DND-41 (cell line): Measurements from ENCODE around the gene TMEM131L.

Experiments
- ATAC-seq: fragments of 200-7000 bp; cut with Tn5 transposase; 3 replicates; pipeline ENCODE4 v1.9.1; 2021; ENCODE audit warnings: low read depth; ENCODE audit not compliant: insufficient read depth
- DNase-seq: peaks from one replicate; pipeline ENCODE4 v3.0.0-alpha.2; 2020
- H2AFZ ChIP-seq: 2 replicates; pipeline ENCODE4 v1.6.0; 2012; ENCODE audit warnings: low read depth, low read length
- H3K27ac ChIP-seq: 2 replicates; pipeline ENCODE4 v1.5.1; 2012; ENCODE audit warnings: low read length, inconsistent platforms
- H3K27me3 ChIP-seq: fragments of 200-600 bp; sonication (generic); 2 replicates; pipeline ENCODE4 v1.6.0; 2012; ENCODE audit warnings: low read length, mild to moderate bottlenecking, inconsistent platforms; ENCODE audit not compliant: insufficient read depth, poor library complexity
- H3K36me3 ChIP-seq: 2 replicates; pipeline ENCODE4 v1.5.1; 2012; ENCODE audit warnings: low read length, inconsistent platforms; ENCODE audit not compliant: insufficient read depth
- H3K4me1 ChIP-seq: 2 replicates; pipeline ENCODE4 v1.5.1; 2012; ENCODE audit warnings: mild to moderate bottlenecking, low read length; ENCODE audit not compliant: insufficient read depth
- H3K4me2 ChIP-seq: 2 replicates; pipeline ENCODE4 v1.6.0; 2012; ENCODE audit warnings: mild to moderate bottlenecking, moderate library complexity, low read length, inconsistent platforms; ENCODE audit not compliant: insufficient read depth
- H3K4me3 ChIP-seq, 2 experiments: fragments of 200-600 bp in 1 of 2; shearing (Covaris generic) in 1 of 2; 2 replicates each; pipeline ENCODE4 v1.5.1; 2012 to 2016; ENCODE audit warnings: inconsistent platforms in 2 of 2, low read length in 2 of 2, mild to moderate bottlenecking in 2 of 2, low read depth in 1 of 2, moderate library complexity in 1 of 2
- H3K79me2 ChIP-seq: 2 replicates; pipeline ENCODE4 v1.6.0; 2012; ENCODE audit warnings: low read length, inconsistent platforms; ENCODE audit not compliant: insufficient read depth
- H3K9ac ChIP-seq: 2 replicates; pipeline ENCODE4 v1.6.0; 2012; ENCODE audit warnings: low read depth, mild to moderate bottlenecking, inconsistent platforms, low read length, moderate library complexity
- H3K9me3 ChIP-seq: 2 replicates; pipeline ENCODE4 v1.5.1; 2012; ENCODE audit warnings: low read length, moderate library complexity, mild to moderate bottlenecking, inconsistent platforms; ENCODE audit not compliant: insufficient read depth, severe bottlenecking
- H4K20me1 ChIP-seq: 2 replicates; pipeline ENCODE4 v1.6.0; 2012; ENCODE audit warnings: low read length; ENCODE audit not compliant: insufficient read depth
- EZH2 ChIP-seq: IDR thresholded peaks from 3 replicates; pipeline ENCODE4 v1.6.1; 2012; ENCODE audit warnings: borderline replicate concordance, low read depth, mild to moderate bottlenecking, moderate library complexity, low read length, inconsistent platforms; ENCODE audit not compliant: severe bottlenecking
- TF ChIP-seq, protein P1 (sequence below): IDR thresholded peaks from 2 replicates; pipeline ENCODE4 v1.5.1; 2012; ENCODE audit warnings: borderline replicate concordance, low read length, moderate library complexity, mild to moderate bottlenecking; ENCODE audit not compliant: poor library complexity, severe bottlenecking; ENCODE audit errors: extremely low read depth

Gene TMEM131L

DNA sequence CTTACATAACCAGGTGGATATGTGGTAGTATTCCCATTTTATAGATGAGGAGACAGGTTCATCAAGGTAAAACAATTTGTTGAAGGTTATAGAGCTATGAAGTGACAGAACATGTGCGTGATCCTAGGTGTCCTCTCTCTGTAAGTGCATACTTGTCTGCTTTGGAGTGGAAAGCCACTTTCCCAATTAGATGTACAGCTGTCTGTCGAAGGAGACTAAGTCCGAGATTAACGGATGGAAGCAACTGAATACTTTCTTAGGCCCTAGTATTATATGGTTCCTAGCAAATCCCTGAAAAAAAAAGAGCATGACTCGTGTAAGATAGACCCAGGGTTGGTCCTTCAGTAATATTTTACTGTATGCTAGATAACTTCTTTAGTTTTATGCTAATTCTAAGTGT lies 19.7 kb downstream of the TMEM131L start:
- Histone ChIP-seq H3K4me3 (no peak overlapping the region), H3K36me3 (peaks cover 88% of the 10 kb centered on the region), H3K79me2 (peaks cover 99% of the 10 kb centered on the region), H4K20me1 (peaks cover 88% of the 10 kb centered on the region), H3K27ac (peak overlapping the region; percentile 37), H2AFZ (no peak overlapping the region), H3K4me1 (peaks cover 87% of the 10 kb centered on the region), H3K4me2 (peak overlapping the region; percentile 13), H3K9me3 (no peaks in the 10 kb centered on the region), H3K9ac (no peak overlapping the region), H3K27me3 (no peaks in the 10 kb centered on the region)
- DNase-seq (no peak), ATAC-seq (no peak)
- TF ChIP-seq EZH2 = no peak
- TF ChIP-seq, protein P1, sequence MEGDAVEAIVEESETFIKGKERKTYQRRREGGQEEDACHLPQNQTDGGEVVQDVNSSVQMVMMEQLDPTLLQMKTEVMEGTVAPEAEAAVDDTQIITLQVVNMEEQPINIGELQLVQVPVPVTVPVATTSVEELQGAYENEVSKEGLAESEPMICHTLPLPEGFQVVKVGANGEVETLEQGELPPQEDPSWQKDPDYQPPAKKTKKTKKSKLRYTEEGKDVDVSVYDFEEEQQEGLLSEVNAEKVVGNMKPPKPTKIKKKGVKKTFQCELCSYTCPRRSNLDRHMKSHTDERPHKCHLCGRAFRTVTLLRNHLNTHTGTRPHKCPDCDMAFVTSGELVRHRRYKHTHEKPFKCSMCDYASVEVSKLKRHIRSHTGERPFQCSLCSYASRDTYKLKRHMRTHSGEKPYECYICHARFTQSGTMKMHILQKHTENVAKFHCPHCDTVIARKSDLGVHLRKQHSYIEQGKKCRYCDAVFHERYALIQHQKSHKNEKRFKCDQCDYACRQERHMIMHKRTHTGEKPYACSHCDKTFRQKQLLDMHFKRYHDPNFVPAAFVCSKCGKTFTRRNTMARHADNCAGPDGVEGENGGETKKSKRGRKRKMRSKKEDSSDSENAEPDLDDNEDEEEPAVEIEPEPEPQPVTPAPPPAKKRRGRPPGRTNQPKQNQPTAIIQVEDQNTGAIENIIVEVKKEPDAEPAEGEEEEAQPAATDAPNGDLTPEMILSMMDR = no peak

DNA sequence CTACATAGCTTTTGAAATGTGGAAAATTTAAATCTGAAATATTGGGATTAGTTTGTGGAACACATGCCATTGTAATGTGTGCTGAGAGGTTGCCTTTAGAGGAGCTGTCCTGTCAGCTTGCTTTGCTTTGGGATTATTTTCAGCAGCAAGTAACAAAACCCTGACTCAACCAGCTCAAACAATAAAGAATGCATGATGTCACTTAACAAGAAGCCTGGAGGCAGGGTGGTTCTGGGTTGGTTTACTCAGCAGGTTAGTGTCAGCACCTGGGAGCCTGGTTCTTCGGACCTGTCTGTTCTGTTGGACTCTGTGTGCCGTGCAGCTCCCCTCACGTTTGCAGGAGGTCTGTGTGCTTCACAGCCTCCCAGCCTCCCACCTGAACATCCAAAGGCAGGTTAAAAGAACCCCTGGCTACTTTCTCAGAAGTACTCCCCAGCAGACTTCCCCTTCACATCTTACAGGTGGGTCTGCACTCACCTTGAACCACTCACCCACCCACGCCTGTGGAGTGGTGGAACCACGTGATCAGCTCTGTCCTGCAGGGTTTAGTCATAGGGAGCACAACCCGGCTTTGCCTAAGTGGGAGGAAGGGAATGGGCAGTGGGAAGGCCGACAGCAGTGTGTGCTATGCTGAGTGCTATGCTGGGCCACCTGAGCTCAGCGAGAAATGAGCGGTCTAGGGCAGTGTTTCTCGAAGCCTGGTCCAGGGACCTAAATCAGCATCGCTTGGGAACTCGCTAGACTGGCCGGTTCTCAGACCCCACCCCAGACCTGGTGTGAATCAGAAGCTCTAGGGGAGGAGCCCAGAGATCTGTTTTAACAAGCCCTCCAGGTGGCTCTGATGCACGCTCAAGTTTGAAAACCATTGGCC lies 20.4 kb downstream of the TMEM131L start:
- peak overlapping the region; percentile 37 for H3K27ac ChIP-seq
- H3K36me3 ChIP-seq = peaks cover 88% of the 10 kb centered on the region

DNA sequence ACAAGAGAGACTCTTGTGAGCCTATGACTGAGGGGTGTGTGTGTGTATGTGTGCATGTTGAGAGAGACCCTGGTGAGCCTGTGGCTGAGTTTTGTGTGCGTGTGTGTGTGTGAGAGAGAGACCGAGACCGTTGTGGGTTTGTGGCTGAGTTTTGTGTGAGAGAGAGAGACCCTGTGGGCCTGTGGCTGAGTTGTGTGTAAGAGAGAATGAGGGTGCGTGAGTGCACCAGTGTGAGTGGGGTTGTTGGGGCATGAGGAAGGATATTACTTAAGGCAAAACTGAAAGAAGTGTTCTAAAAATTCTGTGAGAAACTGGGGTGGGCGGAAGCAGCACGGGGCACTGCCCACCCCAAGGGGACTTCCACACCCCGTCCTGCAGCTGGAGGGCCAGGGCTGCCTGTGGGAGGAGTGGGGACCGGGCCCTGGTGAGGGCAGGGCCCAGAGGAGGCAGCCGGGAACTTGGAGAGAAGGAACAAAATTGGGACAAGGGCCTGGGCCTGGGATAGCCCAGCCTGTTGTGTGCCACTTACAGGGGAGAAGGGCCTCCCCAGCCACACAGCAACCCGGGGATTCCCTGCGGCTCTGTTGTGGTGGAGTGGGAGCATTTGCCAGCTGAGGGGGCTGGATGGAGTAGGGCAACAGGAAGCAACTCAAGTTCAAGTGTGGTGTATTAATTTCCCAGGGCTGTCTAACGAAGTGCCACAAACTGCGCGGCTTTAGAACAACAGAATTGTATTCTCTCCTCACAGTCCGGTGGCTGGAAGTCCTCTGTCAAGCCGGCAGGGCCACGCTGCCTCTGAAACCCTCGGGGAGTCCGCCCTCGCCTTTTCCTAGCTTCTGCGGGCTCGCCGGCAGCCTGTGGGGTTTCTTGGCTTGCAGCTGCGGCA lies 22.1 kb downstream of the TMEM131L start:
- H3K36me3 ChIP-seq = peaks cover 87% of the 10 kb centered on the region
- peaks cover 88% of the 10 kb centered on the region for H4K20me1 ChIP-seq
- DNase-seq (peak; percentile 87), ATAC-seq (peak; percentile 85)
- H3K4me3 ChIP-seq = no peak overlapping the region
- H3K27me3 ChIP-seq = no peaks in the 10 kb centered on the region
- TF ChIP-seq, protein P1 = no peak
- no peak for TF ChIP-seq EZH2
- peaks cover 76% of the 10 kb centered on the region for H3K4me1 ChIP-seq
- no peaks in the 10 kb centered on the region for H3K9me3 ChIP-seq
- H3K9ac ChIP-seq = peak overlapping the region; percentile 10; the same call in 1 of the 2 replicates
- H3K27ac ChIP-seq = peak overlapping the region; percentile 66
- no peak overlapping the region for H2AFZ ChIP-seq
- peak overlapping the region; percentile 23; the same call in 1 of the 2 replicates for H3K4me2 ChIP-seq
- peaks cover 99% of the 10 kb centered on the region for H3K79me2 ChIP-seq

More for the DNA sequence above, 20.4 kb downstream of the TMEM131L start:
- H4K20me1 ChIP-seq = peaks cover 88% of the 10 kb centered on the region
- H3K9ac ChIP-seq = 0 out of 2 replicates have a peak overlapping the region, but pooled peaks have one; percentile 10
- DNase-seq = no peak
- H3K9me3 ChIP-seq = no peaks in the 10 kb centered on the region
- no peak for ATAC-seq
- H2AFZ ChIP-seq = no peak overlapping the region
- H3K4me2 ChIP-seq = peak overlapping the region; percentile 27
- no peak overlapping the region for H3K4me3 ChIP-seq
- H3K27me3 ChIP-seq = no peaks in the 10 kb centered on the region
- TF ChIP-seq EZH2 = no peak
- TF ChIP-seq, protein P1 = no peak
- H3K4me1 ChIP-seq = peaks cover 84% of the 10 kb centered on the region
- peaks cover 99% of the 10 kb centered on the region for H3K79me2 ChIP-seq
